CD4-positive, alpha-beta T cell (primary cell): ENCODE results near the gene RASA2. TPM values are rescaled to one million over a fixed set of nuclear protein-coding genes. Genes with fewer than 3 reads are reported as not detected.
A peak's percentile ranks its signal among the peaks of the same experiment; 100 is the strongest.

ENCODE experiments used
- ATAC-seq: fragments of 200-7000 bp; cut with Tn5 transposase; one replicate; pipeline ENCODE4 v1.10.0; 2022; ENCODE audit warnings: mild to moderate bottlenecking; ENCODE audit not compliant: poor library complexity
- CTCF ChIA-PET: fragments of 350-600 bp; sonication (Branson Sonifier 250); formaldehyde crosslinking; loops from one replicate; lab custom pipeline; 2021; ENCODE audit warnings: antibody characterized with exemption, inconsistent platforms; lab: Charles Lee
- POLR2A ChIA-PET: fragments of 350-600 bp; sonication (Branson Sonifier 250); formaldehyde crosslinking; loops from one replicate; lab custom pipeline; 2021; ENCODE audit warnings: antibody characterized with exemption, inconsistent platforms; lab: Charles Lee
- DNase-seq, 14 experiments: peaks; one replicate each; pipeline ENCODE4 v3.0.0-alpha.2; 2013 to 2020; ENCODE audit warnings: mixed read lengths in 2 of 14
- H3K27ac ChIP-seq, 2 donors: one replicate each; pipeline versions ENCODE4 v1.5.1 to v1.7.0; 2013; ENCODE audit warnings: low read length in 2 of 2, low read depth in 1 of 2, mild to moderate bottlenecking in 1 of 2
- H3K27me3 ChIP-seq, 2 experiments: 1 replicate in 1 of 2; 2 replicates in 1 of 2; pipeline versions ENCODE4 v1.6.1 to v1.7.0; 2013; ENCODE audit warnings: low read length in 2 of 2, control low read depth in 1 of 2, mild to moderate bottlenecking in 1 of 2, moderate library complexity in 1 of 2; ENCODE audit not compliant: insufficient read depth in 2 of 2, control insufficient read depth in 1 of 2
- H3K36me3 ChIP-seq: one replicate; pipeline ENCODE4 v1.6.1; 2013; ENCODE audit warnings: low read length, control low read depth; ENCODE audit not compliant: insufficient read depth
- H3K4me1 ChIP-seq: one replicate; pipeline ENCODE4 v1.6.1; 2013; ENCODE audit warnings: low read length, control low read depth; ENCODE audit not compliant: insufficient read depth
- H3K4me3 ChIP-seq: one replicate; pipeline ENCODE4 v1.5.1; 2013; ENCODE audit warnings: mild to moderate bottlenecking, low read length, moderate library complexity
- H3K9me3 ChIP-seq, 2 experiments: 1 replicate in 1 of 2; 2 replicates in 1 of 2; pipeline versions ENCODE4 v1.6.1 to v1.7.0; 2013; ENCODE audit warnings: low read length in 2 of 2, mild to moderate bottlenecking in 2 of 2, control low read depth in 1 of 2, moderate library complexity in 1 of 2; ENCODE audit not compliant: control insufficient read depth in 1 of 2, insufficient read depth in 1 of 2
- H3K27ac Mint-ChIP-seq: one replicate; pipeline ENCODE4 v1.8.0; 2020; ENCODE audit warnings: mixed read lengths
- H3K27me3 Mint-ChIP-seq: one replicate; pipeline ENCODE4 v1.8.0; 2021; ENCODE audit warnings: mixed read lengths
- H3K36me3 Mint-ChIP-seq: one replicate; pipeline ENCODE4 v1.8.0; 2021; ENCODE audit warnings: low read depth, mixed read lengths
- H3K4me1 Mint-ChIP-seq: one replicate; pipeline ENCODE4 v1.8.0; 2021; ENCODE audit warnings: low read depth, mixed read lengths
- H3K4me3 Mint-ChIP-seq: one replicate; pipeline ENCODE4 v1.8.0; 2020; ENCODE audit warnings: mild to moderate bottlenecking, mixed read lengths
- H3K9me3 Mint-ChIP-seq: one replicate; pipeline ENCODE4 v1.8.0; 2020; ENCODE audit warnings: mixed read lengths
- CTCF ChIP-seq: fragments of 200-600 bp; IDR thresholded peaks from one replicate; pipeline ENCODE4 v1.8.0; 2022; ENCODE audit warnings: antibody characterized with exemption, mild to moderate bottlenecking
- intact Hi-C, 2 experiments: fragments of 100-400 bp; cut with DNase I in 1 of 2; cut with micrococcal nuclease in 1 of 2; formaldehyde crosslinking; loops; one replicate each; pipeline versions ENCODE4 v1.15.1 to v1.9.0; 2023 to 2025; cut with DNase I, micrococcal nuclease
- total RNA-seq, 174 experiments: library from RNA in 2 of 174; stranded (reverse) in 2 of 174; gene quantifications; one replicate each; pipeline ENCODE4 v1.2.3 and lab custom pipeline; 2021 to 2026

Gene RASA2
- total RNA-seq, 2 experiments from 2014 or later = 96.1 to 96.4 TPM

- Histone ChIP-seq H3K4me3 (no peak overlapping the region), H3K27ac (no peak overlapping the region), H3K9me3 (no peaks in the 10 kb centered on the region), H3K27me3 (no peaks in the 10 kb centered on the region), H3K36me3 (peaks cover 39% of the 10 kb centered on the region), H3K4me1 (peaks cover 25% of the 10 kb centered on the region)
- TF ChIP-seq CTCF = no peak
- ChIA-PET POLR2A (interaction anchor here (2.4 to 4.3 kb wide), 3 partner anchors 25 to 37 kb away, joined by 7 to 37 read pairs (median 19); partner anchors contain the start of gene RASA2), CTCF (interaction anchor here (1.0 to 2.2 kb wide), 5 partner anchors 8 to 274 kb away, joined by 3 to 6 read pairs (median 3); no protein-coding TSS in a partner anchor)
- Mint-ChIP-seq H3K27ac (peak overlapping the region; percentile 94), H3K36me3 (peaks cover 91% of the 10 kb centered on the region), H3K9me3 (no peaks in the 10 kb centered on the region), H3K27me3 (no peaks in the 10 kb centered on the region), H3K4me1 (peaks cover 90% of the 10 kb centered on the region), H3K4me3 (no peak overlapping the region)
- DNase-seq = no peak
- no peak for ATAC-seq
- intact Hi-C loops = loop anchor here in 1 of 2 experiments (2.0 kb wide), 1 partner anchor 15 kb away; no protein-coding TSS in a partner anchor
These were observed 37.0 kb downstream of the RASA2 start for GRCh38 chr3:141523615-141524375.

GRCh38 chr3:141524988-141525387 is 38.2 kb downstream of the RASA2 start:
- H3K27me3 ChIP-seq = no peaks in the 10 kb centered on the region
- Mint-ChIP-seq H3K27me3 (no peaks in the 10 kb centered on the region), H3K4me1 (peaks cover 92% of the 10 kb centered on the region), H3K27ac (peak overlapping the region; percentile 94), H3K4me3 (peak overlapping the region; percentile 4), H3K9me3 (no peaks in the 10 kb centered on the region), H3K36me3 (peaks cover 85% of the 10 kb centered on the region)
- DNase-seq (no peak), ATAC-seq (no peak)
- H3K4me1 ChIP-seq = peaks cover 25% of the 10 kb centered on the region
- intact Hi-C loops = loop anchor here in 1 of 2 experiments (5.0 kb wide), 1 partner anchor 38 kb away; the partner anchor contains the start of gene RASA2
- CTCF ChIA-PET = interaction anchor here (0.8 to 2.2 kb wide), 4 partner anchors 9 to 53 kb away, joined by 3 to 6 read pairs (median 3); no protein-coding TSS in a partner anchor
- H3K9me3 ChIP-seq = no peaks in the 10 kb centered on the region
- TF ChIP-seq CTCF = no peak
- peaks cover 30% of the 10 kb centered on the region for H3K36me3 ChIP-seq
- peak overlapping the region; percentile 17 to 32 for H3K27ac ChIP-seq
- POLR2A ChIA-PET = interaction anchor here (1.7 to 4.3 kb wide), 4 partner anchors 10 to 38 kb away, joined by 7 to 37 read pairs (median 14); partner anchors contain the start of gene RASA2
- H3K4me3 ChIP-seq = no peak overlapping the region

GRCh38 chr3:141525814-141526213 is 39.0 kb downstream of the RASA2 start:
- Mint-ChIP-seq H3K27me3 (no peaks in the 10 kb centered on the region), H3K27ac (peak overlapping the region; percentile 94), H3K4me3 (peak overlapping the region; percentile 42), H3K4me1 (peaks cover 92% of the 10 kb centered on the region), H3K9me3 (no peaks in the 10 kb centered on the region), H3K36me3 (peaks cover 86% of the 10 kb centered on the region)
- no peaks in the 10 kb centered on the region for H3K27me3 ChIP-seq
- peaks cover 28% of the 10 kb centered on the region for H3K36me3 ChIP-seq
- H3K4me3 ChIP-seq = no peak overlapping the region
- intact Hi-C loops = loop anchor here in 1 of 2 experiments (5.0 kb wide), 1 partner anchor 39 kb away; the partner anchor contains the start of gene RASA2
- H3K9me3 ChIP-seq = no peaks in the 10 kb centered on the region
- no peak for TF ChIP-seq CTCF
- ChIA-PET CTCF (interaction anchor here (1.2 to 2.2 kb wide), 3 partner anchors 10 to 74 kb away, joined by 3 to 6 read pairs (median 3); no protein-coding TSS in a partner anchor), POLR2A (interaction anchor here (1.2 to 4.3 kb wide), 5 partner anchors 11 to 39 kb away, joined by 3 to 37 read pairs (median 9); partner anchors contain the start of gene RASA2)
- no peak for ATAC-seq
- H3K4me1 ChIP-seq = peaks cover 25% of the 10 kb centered on the region
- H3K27ac ChIP-seq = peak overlapping the region in 1 of 2 donors; percentile 46
- DNase-seq = no peak
